K562 (cell line): ENCODE data around the gene AGR2. TPM values are rescaled to one million over a fixed set of nuclear protein-coding genes. Genes with fewer than 3 reads are reported as not detected.

ENCODE experiments used
- ATAC-seq: fragments of 200-7000 bp; cut with Tn5 transposase; 3 replicates; pipeline ENCODE4 v1.9.1; 2020; ENCODE audit warnings: moderate library complexity
- BruUV-seq: library from RNA; stranded (reverse); fragments of 400-500 nt; replicated peaks from 2 replicates; lab custom pipeline; 2021; lab: Mats Ljungman, UMichigan
- CTCF ChIA-PET: fragments of 300-600 bp; formaldehyde crosslinking; extraction: SDS; loops from one replicate; lab custom pipeline; 2021; ENCODE audit warnings: low intra/inter-chr PET ratio; lab: Yijun Ruan, JAX
- POLR2A ChIA-PET: fragments of 300-600, 350-650 bp; sonication (Branson Sonifier 250); formaldehyde crosslinking; extraction: SDS; loops from one replicate; lab custom pipeline; 2021; ENCODE audit warnings: antibody characterized with exemption, inconsistent platforms; lab: Yijun Ruan, JAX
- DNase-seq, 4 experiments: peaks; one replicate each; pipeline versions ENCODE4 v3.0.0 to v3.0.0-alpha.2; 2011 to 2018; ENCODE audit warnings: low spot score in 3 of 4, mixed read lengths in 3 of 4; ENCODE audit errors: extremely low read depth in 1 of 4
- FAIRE-seq: peaks from 2 replicates; lab custom pipeline; 2011; peaks lifted over from hg19 to GRCh38; lab: Jason Lieb, UNC
- H2AFZ ChIP-seq: 2 replicates; pipeline ENCODE4 v1.6.0; 2011; ENCODE audit warnings: low read depth, low read length, control low read depth, inconsistent platforms
- H3K27ac ChIP-seq: fragments of 200-600 bp; 3 replicates; pipeline ENCODE4 v1.8.0; 2011; ENCODE audit warnings: low read depth, mild to moderate bottlenecking, control low read depth, inconsistent platforms, low read length, moderate library complexity, mixed read lengths; ENCODE audit errors: extremely low read depth
- H3K27me3 ChIP-seq, 2 experiments: fragments of 300-600 bp in 1 of 2; 2 replicates in 1 of 2; 3 replicates in 1 of 2; pipeline versions ENCODE4 v1.6.0 to v1.8.0; 2011; ENCODE audit warnings: inconsistent platforms in 2 of 2, low read length in 2 of 2, mild to moderate bottlenecking in 1 of 2, mixed read lengths in 1 of 2, moderate library complexity in 1 of 2; ENCODE audit not compliant: control insufficient read depth in 2 of 2, insufficient read depth in 2 of 2
- H3K36me3 ChIP-seq: fragments of 300-600 bp; 3 replicates; pipeline ENCODE4 v1.8.0; 2011; ENCODE audit warnings: mild to moderate bottlenecking, low read length, inconsistent platforms; ENCODE audit not compliant: control insufficient read depth, insufficient read depth
- H3K4me1 ChIP-seq, 2 experiments: fragments of 200-600 bp in 1 of 2; replicated peaks in 1 of 2; 2 replicates in 1 of 2; 3 replicates in 1 of 2; pipeline versions ENCODE4 v1.5.1 to v1.8.0; 2011; ENCODE audit warnings: inconsistent platforms in 2 of 2, low read length in 2 of 2, mild to moderate bottlenecking in 1 of 2, mixed read lengths in 1 of 2, moderate library complexity in 1 of 2; ENCODE audit not compliant: control insufficient read depth in 2 of 2, insufficient read depth in 2 of 2
- H3K4me2 ChIP-seq: 2 replicates; pipeline ENCODE4 v1.6.1; 2011; ENCODE audit warnings: low read length, control low read depth, inconsistent platforms, mixed read lengths; ENCODE audit not compliant: insufficient read depth
- H3K4me3 ChIP-seq: fragments of 200-600 bp; sonication (generic), shearing (Covaris generic); 2 replicates; pipeline ENCODE4 v1.5.1; 2016; ENCODE audit warnings: control low read depth, inconsistent platforms
- H3K79me2 ChIP-seq: fragments of 200-600 bp; 3 replicates; pipeline ENCODE4 v1.8.0; 2011; ENCODE audit warnings: low read length, inconsistent platforms; ENCODE audit not compliant: control insufficient read depth, insufficient read depth
- H3K9ac ChIP-seq, 2 experiments: 2 replicates each; pipeline versions ENCODE4 v1.6.0 to v1.6.1; 2011; ENCODE audit warnings: low read depth in 2 of 2, low read length in 2 of 2, control low read depth in 1 of 2, inconsistent platforms in 1 of 2, mild to moderate bottlenecking in 1 of 2, mixed read lengths in 1 of 2; ENCODE audit not compliant: insufficient read depth in 1 of 2
- H3K9me1 ChIP-seq: one replicate; pipeline ENCODE4 v1.6.0; 2011; ENCODE audit warnings: inconsistent platforms, mild to moderate bottlenecking, low read length, moderate library complexity; ENCODE audit not compliant: control insufficient read depth, insufficient read depth
- H3K9me3 ChIP-seq: replicated peaks from 2 replicates; pipeline ENCODE4 v1.5.1; 2011; ENCODE audit warnings: low read depth, low read length, inconsistent platforms; ENCODE audit not compliant: control insufficient read depth, insufficient read depth
- H4K20me1 ChIP-seq: replicated peaks from 2 replicates; pipeline ENCODE4 v1.6.1; 2011; ENCODE audit warnings: low read length, inconsistent platforms, mixed read lengths; ENCODE audit not compliant: control insufficient read depth, insufficient read depth
- BRF1 ChIP-seq: IDR thresholded peaks from 3 replicates; pipeline ENCODE4 v1.6.1; 2011; ENCODE audit warnings: borderline replicate concordance, mild to moderate bottlenecking; ENCODE audit not compliant: insufficient read length; ENCODE audit errors: extremely low read depth
- CREB3L1 ChIP-seq: fragments of 450-650 bp; IDR thresholded peaks from 2 replicates; pipeline ENCODE4 v1.6.1; 2014; ENCODE audit warnings: low read depth, mild to moderate bottlenecking, moderate library complexity, borderline replicate concordance
- E4F1 ChIP-seq: fragments of 250-450 bp; sonication (Bioruptor Pico); IDR thresholded peaks from 2 replicates; pipeline ENCODE4 v1.5.0; 2021; ENCODE audit warnings: mild to moderate bottlenecking, borderline replicate concordance
- HNRNPLL ChIP-seq: fragments of 200-400 bp; formaldehyde crosslinking; IDR thresholded peaks from 2 replicates; pipeline ENCODE4 v1.6.1; 2017; ENCODE audit warnings: low read length, low read depth, mild to moderate bottlenecking; ENCODE audit not compliant: poor library complexity, severe bottlenecking
- NFATC3 ChIP-seq: fragments of 450-650 bp; IDR thresholded peaks from 2 replicates; pipeline ENCODE4 v1.6.1; 2017; ENCODE audit warnings: mild to moderate bottlenecking
- NR2F6 ChIP-seq: fragments of 450-650 bp; formaldehyde crosslinking; IDR thresholded peaks from 2 replicates; pipeline ENCODE4 v1.4.0; 2020; ENCODE audit warnings: mild to moderate bottlenecking
- PCBP2 ChIP-seq: fragments of 200-400 bp; formaldehyde crosslinking; IDR thresholded peaks from 2 replicates; pipeline ENCODE4 v1.6.1; 2018; ENCODE audit warnings: low read length, low read depth, mild to moderate bottlenecking, moderate library complexity; ENCODE audit not compliant: poor library complexity, severe bottlenecking
- RBM17 ChIP-seq: fragments of 200-400 bp; formaldehyde crosslinking; IDR thresholded peaks from 2 replicates; pipeline ENCODE4 v1.6.1; 2017; ENCODE audit warnings: low read depth, mild to moderate bottlenecking, low read length, borderline replicate concordance
- RNF2 ChIP-seq: sonication (generic); IDR thresholded peaks from 2 replicates; pipeline ENCODE4 v1.6.1; 2016
- SIN3A ChIP-seq, 2 experiments: fragments of 150-350 bp in 1 of 2; IDR thresholded peaks; 2 replicates each; pipeline ENCODE4 v1.6.1; 2011 to 2016; ENCODE audit warnings: borderline replicate concordance in 2 of 2, low read depth in 2 of 2, low read length in 2 of 2, mild to moderate bottlenecking in 2 of 2, moderate library complexity in 2 of 2; ENCODE audit not compliant: control insufficient read depth in 1 of 2
- SMAD2 ChIP-seq: fragments of 150-350 bp; IDR thresholded peaks from 2 replicates; pipeline ENCODE4 v1.6.1; 2014; ENCODE audit warnings: low read depth, mild to moderate bottlenecking, low read length
- SRF ChIP-seq, 2 experiments: fragments of 250-450, 450-650 bp in 1 of 2; sonication (Bioruptor Pico) in 1 of 2; sonication (generic) in 1 of 2; formaldehyde crosslinking; IDR thresholded peaks; 2 replicates each; pipeline versions ENCODE4 v1.5.0 to v1.5.1; 2020 to 2022; ENCODE audit warnings: mild to moderate bottlenecking in 1 of 2, missing genetic modification reagents in 1 of 2
- ZBTB17 ChIP-seq: fragments of 450-650 bp; formaldehyde crosslinking; IDR thresholded peaks from 2 replicates; pipeline ENCODE4 v1.4.0; 2020; ENCODE audit warnings: mild to moderate bottlenecking
- ZBTB26 ChIP-seq: fragments of 450-650 bp; formaldehyde crosslinking; IDR thresholded peaks from 2 replicates; pipeline ENCODE4 v1.4.0; 2022; ENCODE audit warnings: missing genetic modification characterization
- ZC3H4 ChIP-seq: sonication (generic); formaldehyde crosslinking; IDR thresholded peaks from 2 replicates; pipeline ENCODE4 v1.9.0; 2021; ENCODE audit warnings: missing genetic modification reagents, borderline replicate concordance
- ZFPM2 ChIP-seq: fragments of 250-450 bp; sonication (Bioruptor Pico); IDR thresholded peaks from 2 replicates; pipeline ENCODE4 v1.5.1; 2022; ENCODE audit warnings: mild to moderate bottlenecking
- ZNF436 ChIP-seq: fragments of 250-450, 450-650 bp; sonication (Bioruptor Pico); formaldehyde crosslinking; IDR thresholded peaks from 2 replicates; pipeline ENCODE4 v1.7.0; 2020; ENCODE audit warnings: mild to moderate bottlenecking
- WGBS: fragments of 100-300 bp; shearing (Covaris generic); methylation state at CpG from one replicate; pipeline ENCODE4 v1.1.6; 2016; ENCODE audit warnings: low coverage, mixed read lengths; ENCODE audit not compliant: insufficient coverage; ENCODE audit errors: missing lambda C conversion rate; 5-methylcytosine and 5-hydroxymethylcytosine counted together
- in situ Hi-C: fragments of 300-500 bp; cut with MboI; formaldehyde crosslinking; loops from 4 replicates; pipeline ENCODE4 v1.15.0; 2018; ENCODE audit warnings: inconsistent platforms, mixed read lengths
- intact Hi-C: fragments of 100-400 bp; cut with micrococcal nuclease; formaldehyde crosslinking; loops from 2 replicates; pipeline ENCODE4 v1.14.2; 2022
- polyA plus RNA-seq, 8 experiments: library from polyadenylated mRNA; depleted of rRNA in 4 of 8; stranded (reverse) in 5 of 8; unstranded in 3 of 8; fragments of >200 nt; fragmentation: Nextera tagmentation in 2 of 8; fragmentation: Illumina TruSeq in 1 of 8; extraction: Ambion mirVana in 2 of 8; extraction: Trizol in 1 of 8; gene quantifications; 2 replicates each; pipeline versions ENCODE4 v1.2.1 to v1.2.3, GENCODE V29; 2011 to 2014; ENCODE audit warnings: inconsistent platforms in 1 of 8, missing spikeins in 1 of 8
- total RNA-seq, 7 experiments: library from RNA; depleted of rRNA in 6 of 7; stranded (reverse); fragments of >200 nt in 6 of 7; fragmentation: Illumina TruSeq in 2 of 7; extraction: Trizol in 2 of 7; gene quantifications; 2 replicates each; pipeline versions ENCODE4 v1.2.1 to v1.2.3, GENCODE V29; 2011 to 2021; ENCODE audit warnings: low replicate concordance in 1 of 7
- TF ChIP-seq, protein P1 (sequence below): fragments of 450-650 bp; formaldehyde crosslinking; IDR thresholded peaks from 2 replicates; pipeline ENCODE4 v1.4.0; 2022; ENCODE audit warnings: mild to moderate bottlenecking, moderate library complexity

AGR2 gene
- total and polyA plus RNA-seq, 9 of the 15 experiments (the other 6 are each of a cell fraction or from before 2014, with no cell fraction given): 0.66 TPM; not detected in 8

- intact Hi-C loops: no loop called here
- H3K4me2 ChIP-seq: no peak overlapping the region
- no peak for FAIRE-seq
- POLR2A ChIA-PET: interaction anchor here (1.1 kb wide), 1 partner anchor 11 kb away, joined by 3 read pairs; no protein-coding TSS in a partner anchor
- H3K4me3 ChIP-seq: no peak overlapping the region
- no peak overlapping the region for H3K27ac ChIP-seq
- no peaks in the 10 kb centered on the region for H4K20me1 ChIP-seq
- H3K9me1 ChIP-seq: no peaks in the 10 kb centered on the region
- H3K4me1 ChIP-seq: no peaks in the 10 kb centered on the region
- WGBS: 3% methylated on average over 2 of the region's 2 CpGs
- no peaks in the 10 kb centered on the region for H3K9me3 ChIP-seq
- no peaks in the 10 kb centered on the region for H3K79me2 ChIP-seq
- H3K27me3 ChIP-seq: peaks cover 2 to 4% of the 10 kb centered on the region in 2 experiments; a peak in 3 of 5 replicates
- no peak overlapping the region for H2AFZ ChIP-seq
- no peak for ATAC-seq
- no peaks in the 10 kb centered on the region for H3K36me3 ChIP-seq
- in situ Hi-C loops: no loop called here
- CTCF ChIA-PET: no interaction called here
- DNase-seq: no peak
- BruUV-seq: no TSS peak
- no peak overlapping the region for H3K9ac ChIP-seq
- no peak for TF ChIP-seq E4F1 (CRISPR knock-in tag)
- TF ChIP-seq PCBP2: no peak
- no peak for TF ChIP-seq RBM17
- no peak for TF ChIP-seq ZBTB26 (CRISPR knock-in tag)
- no peak for TF ChIP-seq ZC3H4 (CRISPR knock-in tag)
- TF ChIP-seq ZFPM2 (CRISPR knock-in tag): no peak
- no peak for TF ChIP-seq NR2F6 (CRISPR knock-in tag)
- TF ChIP-seq ZNF436: no peak
- TF ChIP-seq SRF (CRISPR knock-in tag; IDR thresholded peaks at IDR 0.05): no peak
- no peak for TF ChIP-seq RNF2
- TF ChIP-seq NFATC3: no peak
- TF ChIP-seq BRF1: no peak
- no peak for TF ChIP-seq CREB3L1
- no peak for TF ChIP-seq ZBTB17 (CRISPR knock-in tag)
- TF ChIP-seq HNRNPLL: no peak
- TF ChIP-seq, protein P1, sequence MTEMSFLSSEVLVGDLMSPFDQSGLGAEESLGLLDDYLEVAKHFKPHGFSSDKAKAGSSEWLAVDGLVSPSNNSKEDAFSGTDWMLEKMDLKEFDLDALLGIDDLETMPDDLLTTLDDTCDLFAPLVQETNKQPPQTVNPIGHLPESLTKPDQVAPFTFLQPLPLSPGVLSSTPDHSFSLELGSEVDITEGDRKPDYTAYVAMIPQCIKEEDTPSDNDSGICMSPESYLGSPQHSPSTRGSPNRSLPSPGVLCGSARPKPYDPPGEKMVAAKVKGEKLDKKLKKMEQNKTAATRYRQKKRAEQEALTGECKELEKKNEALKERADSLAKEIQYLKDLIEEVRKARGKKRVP: no peak
- no peak for TF ChIP-seq SIN3A (IDR thresholded peaks at IDR 0.05; ENCODE audit: borderline replicate concordance in 2 of 2, control insufficient read depth in 1 of 2, low read depth in 2 of 2, low read length in 2 of 2)
- TF ChIP-seq SMAD2: no peak
These were observed 5.3 kb upstream of the AGR2 start for GRCh38 chr7:16810112-16810511.
